GM12891 (cell line): ENCODE results near the gene MELK.

Experiments
- POLR2A ChIP-seq: IDR thresholded peaks from 2 replicates; pipeline ENCODE4 v1.6.1; 2011; ENCODE audit warnings: low read depth, low read length, control low read depth
- POLR2AphosphoS5 ChIP-seq: IDR thresholded peaks from 2 replicates; pipeline ENCODE4 v1.6.1; 2011; ENCODE audit warnings: low read depth, low read length, control low read depth
- POU2F2 ChIP-seq: IDR thresholded peaks from 2 replicates; pipeline ENCODE4 v1.6.1; 2011; ENCODE audit warnings: low read depth, mild to moderate bottlenecking, control low read depth, low read length, moderate library complexity
- SPI1 ChIP-seq: IDR thresholded peaks from 2 replicates; pipeline ENCODE4 v1.6.1; 2011; ENCODE audit warnings: low read depth, low read length, control low read depth
- TAF1 ChIP-seq: IDR thresholded peaks from 2 replicates; pipeline ENCODE4 v1.6.1; 2011; ENCODE audit warnings: low read depth, low read length, control low read depth

- no peak for TF ChIP-seq POLR2AphosphoS5
- TF ChIP-seq POLR2A = no peak
- no peak for TF ChIP-seq TAF1
- no peak for TF ChIP-seq SPI1
- no peak for TF ChIP-seq POU2F2
Measured at GRCh38 chr9:36637491-36638270, 65.0 kb downstream of the MELK start.
